Measurements from ENCODE around the gene TXK. TPM values are rescaled to one million over a fixed set of nuclear protein-coding genes. Genes with fewer than 3 reads are reported as not detected.

TXK gene
- total and polyA plus RNA-seq, 10 of the 15 experiments (the other 5 are each of a cell fraction or from before 2014, with no cell fraction given): 0.44 to 2.9 (median 1.4) TPM

DNA sequence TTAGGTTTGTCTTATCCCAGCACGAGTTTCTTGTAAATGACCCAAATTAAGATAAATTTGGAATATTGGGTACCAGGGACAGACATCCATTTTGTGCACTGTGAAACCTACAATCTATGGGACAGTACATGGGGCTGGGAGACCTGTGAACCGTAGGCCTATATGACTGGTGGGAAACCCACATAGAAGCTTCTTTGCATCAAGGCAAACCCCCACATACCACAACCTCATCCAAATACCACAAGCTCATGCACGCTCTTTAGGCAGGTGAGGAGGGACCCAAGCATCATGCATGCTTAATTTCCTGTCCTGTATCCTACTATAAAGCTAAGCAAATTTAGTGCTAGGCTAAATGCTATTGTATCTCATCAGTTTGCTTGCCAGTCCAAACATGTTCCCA, 69.7 kb downstream of the TXK start (continued):
- TF ChIP-seq CEBPB (IDR thresholded peaks at IDR 0.05; ENCODE audit: borderline replicate concordance in 1 of 2, low read depth in 2 of 2, low read length in 2 of 2) (peak in 1 of 2 experiments; percentile 9; a peak in 1 of 4 replicates), MTA3 (IDR thresholded peaks at IDR 0.05; ENCODE audit: borderline replicate concordance, low read length) (no peak), POLR2AphosphoS2 (IDR thresholded peaks at IDR 0.05; ENCODE audit: low read depth, low read length) (no peak), RB1 (IDR thresholded peaks at IDR 0.05; ENCODE audit: borderline replicate concordance) (no peak), SMARCA5 (IDR thresholded peaks at IDR 0.05) (no peak), FOXM1 (IDR thresholded peaks at IDR 0.05; ENCODE audit: low read depth, low read length) (peak; percentile 84), EED (IDR thresholded peaks at IDR 0.05; ENCODE audit: low read depth) (peak; percentile 73; the same call in 1 of the 2 replicates), TCF12 (IDR thresholded peaks at IDR 0.05; ENCODE audit: low read depth, low read length) (peak; percentile 51; the same call in 1 of the 2 replicates), SMAD1 (IDR thresholded peaks at IDR 0.05; ENCODE audit: low read depth, partially characterized antibody) (no peak), SRF (IDR thresholded peaks at IDR 0.05; ENCODE audit: low read depth in 2 of 2, low read length in 2 of 2) (no peak), TAF1 (IDR thresholded peaks at IDR 0.05; ENCODE audit: borderline replicate concordance, low read depth, low read length) (no peak), MXI1 (IDR thresholded peaks at IDR 0.05; ENCODE audit: low read depth, low read length) (no peak), JUNB (IDR thresholded peaks at IDR 0.05) (peak; percentile 61)
- TF ChIP-seq, protein P1, sequence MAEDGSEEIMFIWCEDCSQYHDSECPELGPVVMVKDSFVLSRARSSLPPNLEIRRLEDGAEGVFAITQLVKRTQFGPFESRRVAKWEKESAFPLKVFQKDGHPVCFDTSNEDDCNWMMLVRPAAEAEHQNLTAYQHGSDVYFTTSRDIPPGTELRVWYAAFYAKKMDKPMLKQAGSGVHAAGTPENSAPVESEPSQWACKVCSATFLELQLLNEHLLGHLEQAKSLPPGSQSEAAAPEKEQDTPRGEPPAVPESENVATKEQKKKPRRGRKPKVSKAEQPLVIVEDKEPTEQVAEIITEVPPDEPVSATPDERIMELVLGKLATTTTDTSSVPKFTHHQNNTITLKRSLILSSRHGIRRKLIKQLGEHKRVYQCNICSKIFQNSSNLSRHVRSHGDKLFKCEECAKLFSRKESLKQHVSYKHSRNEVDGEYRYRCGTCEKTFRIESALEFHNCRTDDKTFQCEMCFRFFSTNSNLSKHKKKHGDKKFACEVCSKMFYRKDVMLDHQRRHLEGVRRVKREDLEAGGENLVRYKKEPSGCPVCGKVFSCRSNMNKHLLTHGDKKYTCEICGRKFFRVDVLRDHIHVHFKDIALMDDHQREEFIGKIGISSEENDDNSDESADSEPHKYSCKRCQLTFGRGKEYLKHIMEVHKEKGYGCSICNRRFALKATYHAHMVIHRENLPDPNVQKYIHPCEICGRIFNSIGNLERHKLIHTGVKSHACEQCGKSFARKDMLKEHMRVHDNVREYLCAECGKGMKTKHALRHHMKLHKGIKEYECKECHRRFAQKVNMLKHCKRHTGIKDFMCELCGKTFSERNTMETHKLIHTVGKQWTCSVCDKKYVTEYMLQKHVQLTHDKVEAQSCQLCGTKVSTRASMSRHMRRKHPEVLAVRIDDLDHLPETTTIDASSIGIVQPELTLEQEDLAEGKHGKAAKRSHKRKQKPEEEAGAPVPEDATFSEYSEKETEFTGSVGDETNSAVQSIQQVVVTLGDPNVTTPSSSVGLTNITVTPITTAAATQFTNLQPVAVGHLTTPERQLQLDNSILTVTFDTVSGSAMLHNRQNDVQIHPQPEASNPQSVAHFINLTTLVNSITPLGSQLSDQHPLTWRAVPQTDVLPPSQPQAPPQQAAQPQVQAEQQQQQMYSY (CRISPR knock-in tag; IDR thresholded peaks at IDR 0.05): no peak

Data from GM12878 (cell line).